GM18951 (cell line): ENCODE results near the gene VEGFC.

Experiments used
- POLR2A ChIP-seq: IDR thresholded peaks from 4 replicates; pipeline ENCODE4 v1.6.1; 2011; ENCODE audit warnings: mild to moderate bottlenecking; ENCODE audit not compliant: insufficient read length, insufficient read depth; ENCODE audit errors: extremely low read depth
- in situ Hi-C: fragments of 300-500 bp; cut with MboI; formaldehyde crosslinking; loops from one replicate; pipeline ENCODE4 v1.12.0; 2022; ENCODE audit warnings: low sequenced_read_pairs, mixed read lengths, inconsistent platforms; ENCODE audit not compliant: unreplicated experiment

The VEGFC gene

GRCh38 chr4:176734461-176734860 lies 58.3 kb downstream of the VEGFC start:
- TF ChIP-seq POLR2A = no peak
- in situ Hi-C loops = no loop called here

GRCh38 chr4:176729489-176729888 lies 63.2 kb downstream of the VEGFC start:
- in situ Hi-C loops = no loop called here
- no peak for TF ChIP-seq POLR2A

- in situ Hi-C loops = no loop called here
- TF ChIP-seq POLR2A = no peak
These were observed 65.9 kb downstream of the VEGFC start for GRCh38 chr4:176726803-176727202.

- no peak for TF ChIP-seq POLR2A
- in situ Hi-C loops = no loop called here
These were observed 71.3 kb downstream of the VEGFC start for GRCh38 chr4:176721459-176721858.

- in situ Hi-C loops = no loop called here
- no peak for TF ChIP-seq POLR2A
These were observed 73.8 kb downstream of the VEGFC start for GRCh38 chr4:176718881-176719280.

GRCh38 chr4:176717237-176717636 lies 75.5 kb downstream of the VEGFC start:
- no peak for TF ChIP-seq POLR2A
- in situ Hi-C loops = no loop called here

- no peak for TF ChIP-seq POLR2A
These were observed 83.3 kb downstream of the VEGFC start for GRCh38 chr4:176709417-176709816.

GRCh38 chr4:176708771-176709311 lies 83.9 kb downstream of the VEGFC start:
- TF ChIP-seq POLR2A = no peak
- in situ Hi-C loops = no loop called here

More at GRCh38 chr4:176709417-176709816, 83.3 kb downstream of the VEGFC start:
- in situ Hi-C loops = no loop called here

GRCh38 chr4:176690716-176691115 lies 102.0 kb downstream of the VEGFC start:
- TF ChIP-seq POLR2A = no peak
- in situ Hi-C loops = no loop called here

- in situ Hi-C loops = no loop called here
- no peak for TF ChIP-seq POLR2A
These were observed 112.0 kb downstream of the VEGFC start for GRCh38 chr4:176680668-176681180.

- in situ Hi-C loops = no loop called here
- TF ChIP-seq POLR2A = no peak
These were observed 115.8 kb downstream of the VEGFC start for GRCh38 chr4:176676901-176677300.

GRCh38 chr4:176675810-176676209 lies 116.9 kb downstream of the VEGFC start:
- in situ Hi-C loops = no loop called here
- no peak for TF ChIP-seq POLR2A

GRCh38 chr4:176671532-176671931 lies 121.2 kb downstream of the VEGFC start:
- TF ChIP-seq POLR2A = no peak
- in situ Hi-C loops = no loop called here

- TF ChIP-seq POLR2A = no peak
- in situ Hi-C loops = no loop called here
These were observed 124.4 kb downstream of the VEGFC start for GRCh38 chr4:176668324-176668723.

- no peak for TF ChIP-seq POLR2A
- in situ Hi-C loops = no loop called here
These were observed 127.8 kb downstream of the VEGFC start for GRCh38 chr4:176664964-176665363.
